Measurements from ENCODE around the gene ENTHD1.

GRCh38 chr22:39744353-39744752 lies 149.2 kb downstream of the ENTHD1 start:
- TF ChIP-seq CTCF (IDR thresholded peaks at IDR 0.05; ENCODE audit: insufficient read depth, low read length, poor library complexity, severe bottlenecking) (no peak), EZH2phosphoT487 (conservative IDR thresholded peaks at IDR 0.05; ENCODE audit: low read length) (no peak)

Measured in SU-DHL-6 (cell line).